Panc1 (cell line): ENCODE data around the gene HSD17B2.

Experiments used
- POLR2AphosphoS5 ChIP-seq: IDR thresholded peaks from 2 replicates; pipeline ENCODE4 v1.6.1; 2012; ENCODE audit warnings: mild to moderate bottlenecking, low read depth, low read length, moderate library complexity
- TF ChIP-seq, protein P1 (sequence below), 2 experiments: IDR thresholded peaks; 2 replicates each; pipeline ENCODE4 v1.6.1; 2011 to 2012; ENCODE audit warnings: low read depth in 2 of 2, control low read depth in 1 of 2, low read length in 1 of 2, mild to moderate bottlenecking in 1 of 2, moderate library complexity in 1 of 2; ENCODE audit not compliant: insufficient read depth in 1 of 2
- TF ChIP-seq, protein P2 (sequence below): fragments of 450-650 bp; IDR thresholded peaks from 2 replicates; pipeline ENCODE4 v1.5.1; 2017; ENCODE audit warnings: mild to moderate bottlenecking

DNA sequence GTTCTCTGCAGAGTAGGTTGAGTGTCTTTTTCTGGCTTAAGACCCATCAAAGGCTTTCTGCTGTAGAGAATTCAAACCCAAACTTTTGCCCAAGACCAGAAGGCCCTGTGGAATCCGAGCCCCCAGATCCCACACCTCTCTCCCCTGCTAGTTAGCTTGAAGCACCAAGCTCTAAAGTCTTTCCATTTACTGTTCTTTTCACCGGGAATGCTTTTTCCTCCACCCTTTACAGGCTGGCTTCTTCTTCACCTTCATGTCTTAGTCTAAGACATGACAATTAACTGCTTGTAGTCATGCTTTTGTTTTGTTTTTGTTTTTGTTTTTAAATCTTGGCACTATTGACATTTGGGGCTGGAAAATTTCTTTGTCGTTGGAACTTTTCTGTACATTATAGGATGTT lies 15.5 kb downstream of the HSD17B2 start:
- TF ChIP-seq, protein P1, sequence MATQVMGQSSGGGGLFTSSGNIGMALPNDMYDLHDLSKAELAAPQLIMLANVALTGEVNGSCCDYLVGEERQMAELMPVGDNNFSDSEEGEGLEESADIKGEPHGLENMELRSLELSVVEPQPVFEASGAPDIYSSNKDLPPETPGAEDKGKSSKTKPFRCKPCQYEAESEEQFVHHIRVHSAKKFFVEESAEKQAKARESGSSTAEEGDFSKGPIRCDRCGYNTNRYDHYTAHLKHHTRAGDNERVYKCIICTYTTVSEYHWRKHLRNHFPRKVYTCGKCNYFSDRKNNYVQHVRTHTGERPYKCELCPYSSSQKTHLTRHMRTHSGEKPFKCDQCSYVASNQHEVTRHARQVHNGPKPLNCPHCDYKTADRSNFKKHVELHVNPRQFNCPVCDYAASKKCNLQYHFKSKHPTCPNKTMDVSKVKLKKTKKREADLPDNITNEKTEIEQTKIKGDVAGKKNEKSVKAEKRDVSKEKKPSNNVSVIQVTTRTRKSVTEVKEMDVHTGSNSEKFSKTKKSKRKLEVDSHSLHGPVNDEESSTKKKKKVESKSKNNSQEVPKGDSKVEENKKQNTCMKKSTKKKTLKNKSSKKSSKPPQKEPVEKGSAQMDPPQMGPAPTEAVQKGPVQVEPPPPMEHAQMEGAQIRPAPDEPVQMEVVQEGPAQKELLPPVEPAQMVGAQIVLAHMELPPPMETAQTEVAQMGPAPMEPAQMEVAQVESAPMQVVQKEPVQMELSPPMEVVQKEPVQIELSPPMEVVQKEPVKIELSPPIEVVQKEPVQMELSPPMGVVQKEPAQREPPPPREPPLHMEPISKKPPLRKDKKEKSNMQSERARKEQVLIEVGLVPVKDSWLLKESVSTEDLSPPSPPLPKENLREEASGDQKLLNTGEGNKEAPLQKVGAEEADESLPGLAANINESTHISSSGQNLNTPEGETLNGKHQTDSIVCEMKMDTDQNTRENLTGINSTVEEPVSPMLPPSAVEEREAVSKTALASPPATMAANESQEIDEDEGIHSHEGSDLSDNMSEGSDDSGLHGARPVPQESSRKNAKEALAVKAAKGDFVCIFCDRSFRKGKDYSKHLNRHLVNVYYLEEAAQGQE (IDR thresholded peaks at IDR 0.05; ENCODE audit: insufficient read depth in 1 of 2, low read depth in 2 of 2, low read length in 1 of 2): no peak
- TF ChIP-seq, protein P2, sequence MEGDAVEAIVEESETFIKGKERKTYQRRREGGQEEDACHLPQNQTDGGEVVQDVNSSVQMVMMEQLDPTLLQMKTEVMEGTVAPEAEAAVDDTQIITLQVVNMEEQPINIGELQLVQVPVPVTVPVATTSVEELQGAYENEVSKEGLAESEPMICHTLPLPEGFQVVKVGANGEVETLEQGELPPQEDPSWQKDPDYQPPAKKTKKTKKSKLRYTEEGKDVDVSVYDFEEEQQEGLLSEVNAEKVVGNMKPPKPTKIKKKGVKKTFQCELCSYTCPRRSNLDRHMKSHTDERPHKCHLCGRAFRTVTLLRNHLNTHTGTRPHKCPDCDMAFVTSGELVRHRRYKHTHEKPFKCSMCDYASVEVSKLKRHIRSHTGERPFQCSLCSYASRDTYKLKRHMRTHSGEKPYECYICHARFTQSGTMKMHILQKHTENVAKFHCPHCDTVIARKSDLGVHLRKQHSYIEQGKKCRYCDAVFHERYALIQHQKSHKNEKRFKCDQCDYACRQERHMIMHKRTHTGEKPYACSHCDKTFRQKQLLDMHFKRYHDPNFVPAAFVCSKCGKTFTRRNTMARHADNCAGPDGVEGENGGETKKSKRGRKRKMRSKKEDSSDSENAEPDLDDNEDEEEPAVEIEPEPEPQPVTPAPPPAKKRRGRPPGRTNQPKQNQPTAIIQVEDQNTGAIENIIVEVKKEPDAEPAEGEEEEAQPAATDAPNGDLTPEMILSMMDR: no peak
- TF ChIP-seq POLR2AphosphoS5: no peak
